Dedifferentiated amniotic fluid mesenchymal stem cell (primary cell): Measurements from ENCODE around the gene MYRFL.
"Not testable (repeated sequence)": the region's sequence is repeated elsewhere in the genome, so short reads cannot be mapped to it uniquely, and the experiment has no call there.

Experiments
- DNase-seq: peaks from one replicate; pipeline ENCODE4 v3.0.0-alpha.2; 2016; ENCODE audit errors: extremely low spot score

The MYRFL gene

DNA sequence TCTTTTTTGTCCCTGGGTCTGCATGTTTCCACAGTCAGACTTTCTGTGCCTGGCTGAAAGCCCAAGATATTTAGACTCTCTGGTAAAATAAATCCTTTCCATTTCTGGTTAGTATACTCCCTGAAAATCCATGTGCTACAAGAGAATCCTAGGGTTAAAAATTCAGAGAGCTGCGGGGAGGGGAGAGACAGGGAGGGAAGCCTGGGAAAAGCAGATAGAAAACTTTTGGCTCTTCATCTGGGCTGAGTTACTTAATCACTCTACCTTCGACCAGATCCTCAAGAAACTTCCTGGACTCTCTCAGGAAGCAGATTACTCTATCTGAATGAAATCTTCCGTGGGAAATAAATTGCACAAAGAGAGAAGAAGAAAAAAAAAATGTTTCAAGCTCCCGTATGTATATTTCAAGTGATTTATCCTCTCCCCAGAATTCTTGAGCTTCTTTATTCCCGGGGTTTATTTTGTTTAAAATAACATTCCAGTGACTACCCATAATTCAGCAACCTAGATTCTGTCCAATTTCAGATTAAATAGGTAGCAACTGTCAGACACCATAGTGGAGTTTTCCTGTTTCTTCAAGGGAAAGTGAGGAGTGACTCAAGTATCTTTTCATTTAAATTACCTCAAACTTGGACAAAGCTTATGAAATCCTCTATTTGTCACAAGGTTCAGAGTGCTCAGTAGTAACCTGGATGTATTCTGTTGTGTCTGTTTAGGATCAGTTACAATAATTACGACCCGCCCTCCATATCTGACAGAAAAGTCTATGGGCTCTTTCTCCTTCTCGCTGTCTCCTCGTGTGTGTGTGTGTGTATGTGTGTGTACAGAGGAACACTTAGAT, 163.7 kb downstream of the MYRFL start:
- no peak for DNase-seq

DNA sequence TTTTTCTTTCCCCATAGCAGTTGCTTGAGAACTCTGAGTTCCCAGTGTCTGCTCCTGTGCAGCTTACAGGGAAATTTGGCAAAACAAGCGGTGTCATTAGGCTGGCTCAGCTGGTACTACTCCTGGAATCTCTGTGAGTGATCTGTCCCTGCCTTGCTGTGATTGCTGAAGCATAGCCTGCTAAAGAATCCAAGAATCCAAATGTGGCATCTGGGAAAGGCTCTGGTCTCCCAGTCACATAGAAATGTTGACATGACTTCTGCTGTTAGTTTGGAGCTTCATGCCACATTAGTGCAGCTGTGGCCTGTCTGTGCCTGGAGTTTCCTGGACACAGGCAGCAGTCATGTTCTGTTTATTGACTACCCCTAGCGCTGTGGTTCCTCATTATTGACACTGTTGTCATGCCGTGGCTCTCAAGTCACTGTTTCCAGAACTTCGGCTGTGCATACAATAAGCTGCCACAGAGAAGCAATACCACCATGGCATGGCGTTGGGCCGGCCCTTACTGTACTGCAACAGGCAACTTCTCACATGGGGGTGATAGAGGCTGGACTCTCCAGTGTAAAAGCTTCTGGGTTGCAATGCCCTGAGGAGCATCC, 166.8 kb downstream of the MYRFL start:
- DNase-seq: no peak

DNA sequence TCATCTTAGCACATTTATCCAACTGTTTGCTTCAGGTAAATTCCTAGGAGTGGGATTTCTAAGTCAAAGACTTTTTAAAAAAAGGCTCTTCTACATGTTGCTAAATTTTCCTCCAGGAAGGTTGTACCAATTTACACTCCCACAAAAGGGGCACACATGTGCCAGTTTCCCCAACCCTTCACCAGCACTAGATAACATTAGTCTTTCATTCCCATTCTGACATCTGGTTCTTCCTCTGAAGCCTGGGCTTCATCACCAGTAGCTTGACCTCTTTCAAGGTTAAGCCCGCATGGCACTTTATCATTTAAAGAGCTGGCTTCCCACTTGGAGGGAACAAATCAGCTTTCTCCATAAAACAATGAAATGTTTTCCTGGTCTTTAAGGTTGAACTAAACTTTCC, 168.4 kb downstream of the MYRFL start:
- DNase-seq: no peak

DNA sequence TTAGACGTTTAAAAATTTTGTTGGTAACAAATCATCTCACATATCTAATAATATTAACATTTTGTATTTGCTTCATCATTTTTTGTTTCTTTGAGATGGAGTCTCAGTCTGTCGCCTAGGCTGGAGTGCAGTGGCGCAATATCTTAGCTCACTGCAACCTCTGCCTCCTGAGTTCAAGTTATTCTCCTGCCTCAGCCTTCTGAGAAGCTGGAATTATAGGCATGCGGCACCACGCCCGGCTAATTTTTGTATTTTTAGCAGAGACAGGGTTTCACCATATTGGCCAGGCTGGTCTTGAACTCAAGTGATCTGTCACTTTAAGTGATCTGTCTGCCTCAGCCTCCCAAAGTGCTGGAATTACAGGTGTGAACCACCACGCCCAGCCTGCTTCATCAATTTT, 169.1 kb downstream of the MYRFL start:
- DNase-seq: not testable (repeated sequence)

DNA sequence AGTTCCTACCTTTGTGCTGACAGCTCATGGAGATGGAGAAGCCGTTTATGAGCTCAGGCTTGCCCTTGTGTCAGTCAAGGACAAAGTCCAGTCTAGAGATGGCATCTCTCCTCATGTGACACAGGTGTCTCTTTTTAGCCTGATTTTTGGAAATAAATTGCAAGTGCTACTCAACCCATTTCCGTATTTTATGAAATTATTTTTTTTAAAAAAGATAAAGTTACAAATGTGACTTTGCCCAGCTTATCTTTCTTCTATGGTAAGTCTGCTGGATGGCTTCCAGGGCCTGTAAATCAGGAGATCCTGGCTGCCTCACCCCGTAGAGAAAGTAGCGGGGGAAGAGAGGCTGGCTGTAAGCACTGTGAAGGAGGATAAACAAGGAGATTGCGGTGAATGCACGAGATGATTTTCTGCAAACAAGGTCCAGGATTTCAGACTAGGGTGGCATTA, 169.7 kb downstream of the MYRFL start:
- DNase-seq: no peak

DNA sequence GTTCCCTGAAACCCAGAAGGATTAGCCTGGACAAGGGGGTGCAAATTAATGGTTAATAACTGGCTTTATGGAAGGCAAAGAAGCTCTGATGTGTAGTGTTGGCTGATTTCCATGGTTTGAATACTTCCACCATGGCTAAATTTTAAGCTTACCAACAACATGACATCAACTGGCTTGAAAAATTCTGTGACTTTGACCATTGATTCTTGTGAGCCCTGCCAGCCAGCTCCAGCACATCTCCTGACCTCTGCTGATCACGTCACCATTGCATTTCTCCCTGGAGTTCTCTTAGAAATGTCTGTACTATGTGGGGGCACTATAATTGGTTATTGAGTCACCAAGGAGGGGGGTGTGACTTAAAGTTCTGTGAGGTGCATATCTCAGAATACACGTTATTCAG, 171.2 kb downstream of the MYRFL start:
- DNase-seq: no peak

DNA sequence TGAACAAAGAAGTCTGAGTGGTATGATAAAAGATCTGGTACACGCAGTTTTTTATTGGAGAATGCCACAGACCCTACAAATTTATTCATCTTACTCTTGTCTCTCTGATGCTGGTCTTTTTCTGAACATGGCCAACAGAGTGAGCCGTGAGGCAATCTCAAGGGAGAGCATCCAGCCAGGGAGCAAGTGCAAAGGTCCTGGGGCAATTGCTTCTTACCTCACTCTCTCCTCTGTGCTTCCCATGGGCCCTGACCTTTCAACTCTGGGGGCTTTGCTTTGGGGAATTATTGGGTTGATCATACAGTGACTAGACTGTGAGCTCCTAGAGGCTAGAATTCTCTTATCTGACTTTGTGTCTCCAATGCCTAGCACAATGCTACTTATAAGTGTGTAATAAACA, 171.7 kb downstream of the MYRFL start:
- no peak for DNase-seq

DNA sequence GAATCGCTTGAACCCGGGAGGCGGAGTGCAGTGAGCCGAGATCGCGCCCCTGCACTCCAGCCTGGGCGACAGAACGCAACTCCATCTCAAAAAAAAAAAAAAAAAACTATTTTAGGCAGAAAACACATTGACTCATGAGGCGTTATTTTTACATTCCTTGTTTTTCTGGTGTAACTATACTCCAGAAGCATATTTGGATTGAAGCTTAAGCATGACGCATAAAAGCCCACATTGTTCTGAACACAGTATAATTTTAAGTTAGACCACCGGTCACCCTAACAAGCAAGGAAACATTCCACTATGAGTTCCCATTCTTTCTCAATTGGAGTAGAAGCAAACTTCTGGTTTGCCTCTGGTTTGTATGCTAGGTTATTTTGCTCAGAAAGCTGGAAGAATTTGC, 173.0 kb downstream of the MYRFL start:
- no peak for DNase-seq

DNA sequence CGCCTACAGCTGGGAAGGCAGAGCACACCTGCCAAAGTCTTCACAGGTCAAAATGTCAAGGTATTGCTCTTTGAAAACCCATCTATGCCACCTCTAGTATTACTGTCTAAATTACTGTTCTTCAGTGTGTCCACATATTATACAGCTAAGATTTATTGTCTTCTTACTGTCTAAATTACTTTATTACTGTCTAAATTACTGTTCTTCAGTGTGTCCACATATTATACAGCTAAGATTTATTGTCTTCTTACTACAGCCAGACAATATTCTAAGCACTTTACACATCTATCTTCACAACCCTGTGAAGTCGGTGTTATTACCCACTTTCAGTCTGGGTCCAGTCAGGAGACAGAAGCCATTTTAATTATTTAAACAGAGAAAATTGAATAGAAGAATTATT, 173.9 kb downstream of the MYRFL start:
- no peak for DNase-seq

DNA sequence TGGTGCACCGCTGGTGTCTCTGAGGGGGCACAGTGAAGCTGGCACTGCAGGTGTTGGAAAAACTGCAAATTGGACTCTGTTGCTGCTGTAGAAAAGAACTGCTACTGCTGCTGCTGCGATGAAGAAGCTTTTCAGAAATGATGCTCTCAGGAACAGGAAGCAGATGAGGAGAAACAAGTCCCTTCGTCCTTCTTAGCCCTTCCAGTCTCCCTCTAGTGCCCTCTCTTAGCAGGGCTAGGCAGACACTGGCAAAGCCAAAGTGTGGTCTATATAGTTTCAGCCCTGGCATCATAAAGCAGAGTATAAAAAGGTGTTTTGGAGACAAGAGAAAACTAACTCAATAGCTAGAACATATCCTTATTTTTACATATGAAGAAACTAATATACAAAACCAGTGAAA, 174.5 kb downstream of the MYRFL start:
- DNase-seq: no peak

DNA sequence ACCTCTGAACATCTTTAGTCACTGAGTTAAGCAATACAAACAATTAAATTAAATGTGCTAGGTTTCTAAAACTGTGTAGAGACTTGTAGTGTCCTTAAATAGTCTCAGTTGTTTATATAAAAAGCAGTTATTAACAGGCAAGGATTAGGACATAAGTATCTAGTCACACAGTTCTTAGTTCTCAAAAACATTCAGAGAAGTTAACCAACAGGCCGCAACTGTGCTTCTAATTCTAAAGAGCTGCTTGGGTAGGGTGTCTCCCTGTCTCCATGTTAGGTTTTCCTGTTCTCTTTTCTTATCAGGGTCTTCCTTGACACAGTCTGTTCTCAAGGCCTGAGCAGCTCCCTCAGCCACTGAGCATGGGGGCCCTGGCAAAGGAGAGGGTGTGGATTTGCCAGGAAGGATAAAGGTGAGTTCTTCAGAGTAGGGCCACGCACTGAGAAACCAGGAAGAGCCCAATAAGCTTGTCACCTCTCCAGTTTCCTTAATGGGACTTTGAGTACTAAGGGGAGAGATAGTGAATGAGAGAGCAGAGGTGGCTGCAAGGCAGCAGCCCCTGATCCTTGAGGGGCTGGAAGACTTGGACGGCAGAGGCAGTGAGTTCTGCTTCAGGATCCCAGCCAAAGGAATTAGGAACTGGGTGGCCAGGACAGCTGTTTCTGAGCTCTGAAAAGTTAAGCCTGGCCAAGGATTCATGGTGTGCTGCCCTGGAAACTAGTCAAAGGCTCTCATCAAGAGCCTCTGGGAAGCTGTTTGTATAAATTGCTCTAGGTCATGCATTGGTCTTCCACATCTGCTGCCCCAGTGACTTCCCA, 177.3 kb downstream of the MYRFL start:
- no peak for DNase-seq

DNA sequence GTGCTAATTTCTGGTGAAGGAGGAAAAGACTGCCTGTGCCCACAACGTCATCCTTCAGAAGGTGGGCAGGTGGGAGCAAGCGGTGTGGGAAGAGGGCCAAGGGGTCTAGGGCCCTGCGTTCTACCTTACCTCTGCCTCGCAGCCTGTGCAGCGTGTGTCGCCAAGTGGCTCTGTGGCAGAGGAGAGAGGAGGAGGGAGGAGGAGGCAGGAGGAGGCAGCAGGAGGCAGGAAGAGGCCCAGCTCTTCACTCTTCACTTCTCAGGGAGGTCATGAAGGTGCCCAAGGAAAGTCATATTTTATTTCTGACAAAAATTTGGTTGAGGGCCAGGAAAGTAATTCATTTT, 177.9 kb downstream of the MYRFL start:
- DNase-seq: no peak

DNA sequence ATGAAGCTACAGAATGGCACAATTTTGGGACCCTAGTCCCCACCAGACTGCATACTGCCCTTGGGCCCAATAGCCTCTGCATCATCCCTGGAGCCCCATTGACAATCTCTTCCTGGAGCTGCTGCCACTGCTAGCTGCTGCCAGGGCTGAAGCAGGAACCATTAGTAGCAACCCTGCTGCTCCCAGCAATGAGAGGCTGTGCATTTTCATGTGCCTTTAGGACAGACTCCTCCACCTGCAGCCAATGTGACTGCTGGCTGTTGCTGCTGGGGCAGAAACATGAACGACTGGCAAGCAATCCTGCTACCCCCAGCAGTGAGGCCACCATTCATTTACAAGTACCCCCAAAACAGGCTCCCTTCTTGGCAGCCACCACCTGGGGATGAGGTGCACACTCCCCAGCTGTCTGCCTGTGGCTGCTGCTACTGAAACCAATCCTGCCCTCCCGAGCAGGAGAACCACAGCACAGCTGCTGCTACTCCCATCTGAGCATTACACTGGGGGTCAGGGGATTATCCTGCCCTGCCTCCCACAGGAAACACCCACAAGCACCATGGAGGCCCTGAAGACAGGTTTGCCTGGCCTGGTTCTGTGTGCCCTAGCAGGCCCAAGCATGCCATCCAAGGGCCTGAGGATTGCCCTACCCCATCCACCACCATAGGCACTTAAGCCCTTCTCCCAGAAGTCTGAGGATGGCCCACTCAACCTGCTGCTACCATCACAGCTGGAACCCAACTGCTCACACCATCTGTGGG, 181.0 kb downstream of the MYRFL start:
- DNase-seq: no peak

DNA sequence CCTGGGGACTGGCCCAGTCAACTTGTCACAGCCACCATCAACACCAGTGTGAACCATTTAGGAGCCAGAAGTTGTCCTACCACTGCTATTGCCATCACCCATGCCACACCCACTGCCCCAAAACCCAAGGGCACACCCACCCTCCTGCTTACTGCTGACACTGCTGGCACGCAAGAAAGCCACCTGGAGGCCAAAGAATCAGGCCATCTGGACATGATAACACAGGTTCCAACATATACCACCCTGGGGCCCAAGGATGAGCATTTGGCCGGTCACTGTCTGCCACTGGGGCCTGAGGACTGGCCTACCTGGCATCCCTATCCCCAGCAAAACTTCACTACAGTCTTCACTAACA, 181.6 kb downstream of the MYRFL start:
- no peak for DNase-seq

DNA sequence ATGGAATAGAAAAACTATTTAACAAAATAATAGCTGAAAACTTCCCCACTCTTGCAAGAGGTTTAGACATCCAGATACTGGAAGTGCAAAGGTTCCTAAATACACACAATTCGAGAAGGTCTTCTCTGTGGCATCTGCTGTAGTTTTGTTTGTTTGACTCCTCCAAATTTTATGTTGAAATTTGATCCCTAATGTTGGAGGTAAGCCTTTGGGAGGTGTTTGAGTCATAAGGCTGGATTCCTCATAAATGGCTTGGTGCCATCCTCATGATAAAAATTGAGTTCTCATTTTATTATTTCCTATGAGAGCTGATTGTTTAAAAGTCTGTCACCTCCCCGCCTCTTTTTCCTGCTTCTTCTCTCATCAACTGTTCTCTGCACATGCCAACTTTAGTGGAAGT, 182.7 kb downstream of the MYRFL start:
- DNase-seq: no peak
